Measurements from ENCODE around the gene UCK2. TPM values are rescaled to one million over a fixed set of nuclear protein-coding genes. Genes with fewer than 3 reads are reported as not detected.
A peak's percentile ranks its signal among the peaks of the same experiment; 100 is the strongest.

The UCK2 gene
- total RNA-seq, 3 donors from 2014 or later (not counting 1 experiment from before 2014, with no cell fraction given), result 12.8 to 20.5 (median 14.4) TPM

DNA sequence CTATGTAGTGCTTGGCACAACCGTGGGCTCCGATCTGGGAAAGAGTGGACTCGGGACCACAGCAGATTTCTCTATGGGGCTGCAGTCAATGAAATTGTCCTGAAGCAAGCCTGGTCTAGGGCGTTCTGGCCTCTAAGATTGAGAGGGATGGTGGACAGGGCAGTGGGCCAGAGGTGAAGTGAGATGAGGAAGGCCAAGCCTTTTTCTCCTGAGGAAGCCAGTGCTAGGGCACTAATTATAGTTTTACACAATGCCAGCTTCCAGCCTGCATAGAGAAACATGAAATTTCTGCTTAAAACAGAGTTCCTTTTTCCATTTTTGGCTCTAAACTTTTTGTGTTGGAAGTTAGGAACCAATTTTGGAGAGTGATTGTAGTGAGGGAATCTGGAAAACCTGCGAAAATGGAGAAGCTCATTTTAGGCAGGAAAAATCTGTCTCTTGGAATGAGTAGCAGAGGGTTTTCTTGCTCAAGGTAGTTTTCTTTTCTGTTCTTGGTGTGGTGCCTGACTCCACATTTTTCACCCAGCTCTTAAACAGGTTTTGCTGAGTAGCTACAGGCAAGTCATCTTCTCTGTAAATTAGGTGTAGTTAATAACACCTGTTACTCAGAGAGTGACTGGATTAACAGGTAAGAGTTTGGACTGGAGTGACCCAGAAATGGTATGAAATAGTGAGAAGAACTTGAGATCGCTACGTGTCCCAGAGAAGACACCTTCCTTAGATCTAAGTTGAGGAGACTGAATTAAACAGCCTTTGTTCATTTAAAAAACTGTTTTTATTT lies 22.1 kb downstream of the UCK2 start:
- DNase-seq, result no peak
- TF ChIP-seq, protein P1, sequence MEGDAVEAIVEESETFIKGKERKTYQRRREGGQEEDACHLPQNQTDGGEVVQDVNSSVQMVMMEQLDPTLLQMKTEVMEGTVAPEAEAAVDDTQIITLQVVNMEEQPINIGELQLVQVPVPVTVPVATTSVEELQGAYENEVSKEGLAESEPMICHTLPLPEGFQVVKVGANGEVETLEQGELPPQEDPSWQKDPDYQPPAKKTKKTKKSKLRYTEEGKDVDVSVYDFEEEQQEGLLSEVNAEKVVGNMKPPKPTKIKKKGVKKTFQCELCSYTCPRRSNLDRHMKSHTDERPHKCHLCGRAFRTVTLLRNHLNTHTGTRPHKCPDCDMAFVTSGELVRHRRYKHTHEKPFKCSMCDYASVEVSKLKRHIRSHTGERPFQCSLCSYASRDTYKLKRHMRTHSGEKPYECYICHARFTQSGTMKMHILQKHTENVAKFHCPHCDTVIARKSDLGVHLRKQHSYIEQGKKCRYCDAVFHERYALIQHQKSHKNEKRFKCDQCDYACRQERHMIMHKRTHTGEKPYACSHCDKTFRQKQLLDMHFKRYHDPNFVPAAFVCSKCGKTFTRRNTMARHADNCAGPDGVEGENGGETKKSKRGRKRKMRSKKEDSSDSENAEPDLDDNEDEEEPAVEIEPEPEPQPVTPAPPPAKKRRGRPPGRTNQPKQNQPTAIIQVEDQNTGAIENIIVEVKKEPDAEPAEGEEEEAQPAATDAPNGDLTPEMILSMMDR (IDR thresholded peaks at IDR 0.05), result no peak
- H3K4me1 ChIP-seq (ENCODE audit: control insufficient read depth, insufficient read depth, low read length), result peaks cover 33% of the 10 kb centered on the region
- H3K27ac ChIP-seq (ENCODE audit: low read length), result no peak overlapping the region
- no peak for ATAC-seq
- no peaks in the 10 kb centered on the region for H3K9me3 Mint-ChIP-seq
- H3K4me1 Mint-ChIP-seq, result peaks cover 66 to 70% of the 10 kb centered on the region in 2 donors
- WGBS (ENCODE audit: insufficient coverage), result 82% methylated on average over 7 of the region's 7 CpGs
- peak overlapping the region in 1 of 2 donors; percentile 27 for H3K27ac Mint-ChIP-seq
- no peaks in the 10 kb centered on the region for H3K36me3 Mint-ChIP-seq
- intact Hi-C loops (cut with micrococcal nuclease), result no loop called here
- H3K9me3 ChIP-seq (ENCODE audit: control insufficient read depth, insufficient read depth, low read length), result no peaks in the 10 kb centered on the region
- no peak overlapping the region for H3K4me3 Mint-ChIP-seq
- no peaks in the 10 kb centered on the region for H3K36me3 ChIP-seq (ENCODE audit: control insufficient read depth, insufficient read depth, low read length)
- H3K27me3 ChIP-seq (ENCODE audit: control insufficient read depth, insufficient read depth, low read length), result no peaks in the 10 kb centered on the region
- no peak overlapping the region for H3K4me3 ChIP-seq (ENCODE audit: low read length)
- H3K27me3 Mint-ChIP-seq (ENCODE audit: low read depth in 2 of 2), result no peaks in the 10 kb centered on the region

DNA sequence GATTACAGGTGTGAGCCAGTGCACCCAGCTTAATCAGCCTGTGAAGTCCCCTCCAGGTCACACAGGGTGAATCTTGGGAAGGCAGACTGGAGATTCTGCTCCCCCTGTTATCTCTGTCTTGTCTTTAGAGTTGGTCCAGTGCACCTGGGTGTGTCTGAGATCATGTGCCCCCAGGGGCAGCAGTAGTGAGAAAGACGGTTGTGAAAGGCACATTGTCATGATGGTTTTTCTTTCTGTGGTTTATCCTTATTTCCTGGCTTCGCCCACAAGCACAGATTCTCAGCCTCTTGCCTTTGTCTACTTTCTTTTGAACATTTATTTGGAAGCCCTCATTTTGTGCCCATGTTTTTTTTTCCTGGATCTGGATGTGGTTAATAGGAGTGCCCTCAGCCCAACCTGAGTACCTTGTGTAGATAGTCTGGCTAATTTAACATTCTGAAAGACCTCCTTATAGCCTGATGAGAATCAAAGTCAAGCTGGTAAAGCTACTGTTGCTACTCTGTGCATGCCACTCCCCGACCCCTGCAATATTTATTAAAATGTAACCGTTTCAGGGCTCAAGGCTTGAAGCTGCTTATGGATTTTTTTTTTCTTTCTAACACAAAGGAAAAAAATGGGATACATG lies 23.7 kb downstream of the UCK2 start:
- no peak overlapping the region for H3K27ac ChIP-seq (ENCODE audit: low read length)
- peak overlapping the region in 1 of 2 donors; percentile 35 for H3K27ac Mint-ChIP-seq
- H3K27me3 Mint-ChIP-seq (ENCODE audit: low read depth in 2 of 2), result no peaks in the 10 kb centered on the region
- DNase-seq, result no peak
- peak in 2 of 3 donors; percentile 28 to 41 for ATAC-seq
- H3K9me3 Mint-ChIP-seq, result no peaks in the 10 kb centered on the region
- TF ChIP-seq, protein P1 (IDR thresholded peaks at IDR 0.05), result no peak
- H3K4me1 ChIP-seq (ENCODE audit: control insufficient read depth, insufficient read depth, low read length), result peaks cover 28% of the 10 kb centered on the region
- H3K9me3 ChIP-seq (ENCODE audit: control insufficient read depth, insufficient read depth, low read length), result no peaks in the 10 kb centered on the region
- H3K27me3 ChIP-seq (ENCODE audit: control insufficient read depth, insufficient read depth, low read length), result no peaks in the 10 kb centered on the region
- H3K36me3 Mint-ChIP-seq, result no peaks in the 10 kb centered on the region
- intact Hi-C loops (cut with micrococcal nuclease), result no loop called here
- peaks cover 72 to 74% of the 10 kb centered on the region in 2 donors for H3K4me1 Mint-ChIP-seq
- WGBS (ENCODE audit: insufficient coverage), result 17% methylated on average over 3 of the region's 4 CpGs
- H3K4me3 Mint-ChIP-seq, result peak overlapping the region; percentile 53
- no peaks in the 10 kb centered on the region for H3K36me3 ChIP-seq (ENCODE audit: control insufficient read depth, insufficient read depth, low read length)
- no peak overlapping the region for H3K4me3 ChIP-seq (ENCODE audit: low read length)

DNA sequence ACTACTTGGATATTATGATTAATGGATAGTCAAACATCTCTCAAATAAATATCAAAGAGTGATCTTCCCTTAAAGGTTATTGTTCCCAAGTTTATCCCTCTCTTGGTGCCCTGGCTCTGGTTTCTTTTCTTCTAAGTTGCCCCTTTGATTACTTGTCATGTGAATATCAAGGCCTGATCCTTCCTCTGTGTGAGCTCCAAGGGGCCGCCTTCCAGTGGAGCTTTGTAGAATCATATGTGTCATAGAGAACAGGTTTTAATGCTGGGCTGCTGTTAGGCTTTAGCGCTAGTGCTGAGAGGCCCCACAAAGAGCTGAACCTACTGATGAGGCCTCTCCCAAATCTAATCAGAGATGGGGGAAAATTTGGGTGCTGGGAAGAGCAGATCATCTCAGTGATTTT lies 25.5 kb downstream of the UCK2 start:
- H3K9me3 Mint-ChIP-seq, result no peaks in the 10 kb centered on the region
- WGBS (ENCODE audit: insufficient coverage), result 100% methylated on average over 2 of the region's 2 CpGs
- DNase-seq, result no peak
- Histone ChIP-seq H3K4me3 (ENCODE audit: low read length) (no peak overlapping the region), H3K27me3 (ENCODE audit: control insufficient read depth, insufficient read depth, low read length) (no peaks in the 10 kb centered on the region), H3K27ac (ENCODE audit: low read length) (no peak overlapping the region), H3K4me1 (ENCODE audit: control insufficient read depth, insufficient read depth, low read length) (peaks cover 38% of the 10 kb centered on the region), H3K9me3 (ENCODE audit: control insufficient read depth, insufficient read depth, low read length) (no peaks in the 10 kb centered on the region), H3K36me3 (ENCODE audit: control insufficient read depth, insufficient read depth, low read length) (no peaks in the 10 kb centered on the region)
- H3K4me1 Mint-ChIP-seq, result peaks cover 78 to 81% of the 10 kb centered on the region in 2 donors
- no peaks in the 10 kb centered on the region for H3K27me3 Mint-ChIP-seq (ENCODE audit: low read depth in 2 of 2)
- intact Hi-C loops (cut with micrococcal nuclease), result no loop called here
- TF ChIP-seq, protein P1 (IDR thresholded peaks at IDR 0.05), result no peak
- no peak for ATAC-seq
- peak overlapping the region in 1 of 2 donors; percentile 84 for H3K27ac Mint-ChIP-seq
- no peak overlapping the region for H3K4me3 Mint-ChIP-seq
- H3K36me3 Mint-ChIP-seq, result no peaks in the 10 kb centered on the region
